Measurements from ENCODE around the gene AOC2. TPM values are rescaled to one million over a fixed set of nuclear protein-coding genes. Genes with fewer than 3 reads are reported as not detected.

The AOC2 gene
- polyA plus RNA-seq, 1 donor (not counting 4 experiments of a cell fraction or from before 2014, with no cell fraction given): 0.94 TPM

DNA sequence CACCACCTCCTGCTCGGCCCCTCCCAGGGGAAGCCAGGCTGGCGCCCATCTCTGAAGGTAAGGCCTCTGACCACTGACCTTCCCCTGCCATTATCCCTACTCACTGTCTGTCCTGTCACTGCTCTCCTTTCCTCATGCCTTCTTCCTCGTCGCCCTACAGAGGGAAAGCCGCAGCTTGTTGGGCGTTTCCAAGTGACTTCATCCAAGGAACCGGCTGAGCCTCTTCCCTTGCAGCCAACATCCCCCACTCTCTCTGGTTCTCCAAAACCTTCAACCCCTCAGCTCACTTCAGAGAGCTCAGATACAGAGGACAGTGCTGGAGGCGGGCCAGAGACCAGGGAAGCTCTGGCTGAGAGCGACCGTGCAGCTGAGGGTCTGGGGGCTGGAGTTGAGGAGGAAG, 48.9 kb upstream of the AOC2 start:
- no peaks in the 10 kb centered on the region for H3K27me3 ChIP-seq (ENCODE audit: control insufficient read depth, extremely low read depth, insufficient read depth, low read length)
- no peak for DNase-seq (ENCODE audit: low read depth, low spot score)
- H3K9me3 ChIP-seq (ENCODE audit: control insufficient read depth, low read depth, low read length): no peaks in the 10 kb centered on the region
- dilution Hi-C loops (cut with MboI; ENCODE audit: extremely low pct_ligation_motif_present, low sequenced_read_pairs): no loop called here
- TF ChIP-seq, protein P1, sequence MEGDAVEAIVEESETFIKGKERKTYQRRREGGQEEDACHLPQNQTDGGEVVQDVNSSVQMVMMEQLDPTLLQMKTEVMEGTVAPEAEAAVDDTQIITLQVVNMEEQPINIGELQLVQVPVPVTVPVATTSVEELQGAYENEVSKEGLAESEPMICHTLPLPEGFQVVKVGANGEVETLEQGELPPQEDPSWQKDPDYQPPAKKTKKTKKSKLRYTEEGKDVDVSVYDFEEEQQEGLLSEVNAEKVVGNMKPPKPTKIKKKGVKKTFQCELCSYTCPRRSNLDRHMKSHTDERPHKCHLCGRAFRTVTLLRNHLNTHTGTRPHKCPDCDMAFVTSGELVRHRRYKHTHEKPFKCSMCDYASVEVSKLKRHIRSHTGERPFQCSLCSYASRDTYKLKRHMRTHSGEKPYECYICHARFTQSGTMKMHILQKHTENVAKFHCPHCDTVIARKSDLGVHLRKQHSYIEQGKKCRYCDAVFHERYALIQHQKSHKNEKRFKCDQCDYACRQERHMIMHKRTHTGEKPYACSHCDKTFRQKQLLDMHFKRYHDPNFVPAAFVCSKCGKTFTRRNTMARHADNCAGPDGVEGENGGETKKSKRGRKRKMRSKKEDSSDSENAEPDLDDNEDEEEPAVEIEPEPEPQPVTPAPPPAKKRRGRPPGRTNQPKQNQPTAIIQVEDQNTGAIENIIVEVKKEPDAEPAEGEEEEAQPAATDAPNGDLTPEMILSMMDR (optimal IDR thresholded peaks at IDR 0.05 in 1 of 3, IDR thresholded peaks at IDR 0.05 in 1 of 3, conservative IDR thresholded peaks at IDR 0.05 in 1 of 3; ENCODE audit: extremely low read depth in 1 of 3, insufficient read depth in 2 of 3, low read length in 3 of 3): no peak
- no peak for TF ChIP-seq EZH2 (IDR thresholded peaks at IDR 0.05; ENCODE audit: low read length)
- H3K36me3 ChIP-seq (ENCODE audit: control insufficient read depth in 2 of 2, extremely low read depth in 1 of 2, insufficient read depth in 2 of 2, low read length in 2 of 2): peaks cover 0 to 5% of the 10 kb centered on the region in 2 experiments
- H3K9ac ChIP-seq (ENCODE audit: control insufficient read depth, extremely low read depth, insufficient read depth, low read length): no peak overlapping the region
- H3K4me2 ChIP-seq (ENCODE audit: control insufficient read depth, extremely low read depth, insufficient read depth, low read depth, low read length): no peak overlapping the region
- peaks cover 14% of the 10 kb centered on the region for H3K4me1 ChIP-seq (ENCODE audit: control insufficient read depth, extremely low read depth, insufficient read depth, low read length)
- no peaks in the 10 kb centered on the region for H4K20me1 ChIP-seq (ENCODE audit: control insufficient read depth, extremely low read depth, insufficient read depth, low read length)
- H3K9me1 ChIP-seq (ENCODE audit: control insufficient read depth, extremely low read depth, insufficient read depth, low read length): no peaks in the 10 kb centered on the region
- FAIRE-seq: no peak
- no peak overlapping the region for H3K27ac ChIP-seq (ENCODE audit: control insufficient read depth, insufficient read depth, low read length)
- peaks cover 4% of the 10 kb centered on the region for H3K79me2 ChIP-seq (ENCODE audit: control insufficient read depth, insufficient read depth, low read length)
- no peak overlapping the region for H3K4me3 ChIP-seq (ENCODE audit: control insufficient read depth in 2 of 3, extremely low read depth in 1 of 3, insufficient read depth in 2 of 3, low read depth in 1 of 3, low read length in 3 of 3)
- H2AFZ ChIP-seq (ENCODE audit: control insufficient read depth, low read length): no peak overlapping the region

DNA sequence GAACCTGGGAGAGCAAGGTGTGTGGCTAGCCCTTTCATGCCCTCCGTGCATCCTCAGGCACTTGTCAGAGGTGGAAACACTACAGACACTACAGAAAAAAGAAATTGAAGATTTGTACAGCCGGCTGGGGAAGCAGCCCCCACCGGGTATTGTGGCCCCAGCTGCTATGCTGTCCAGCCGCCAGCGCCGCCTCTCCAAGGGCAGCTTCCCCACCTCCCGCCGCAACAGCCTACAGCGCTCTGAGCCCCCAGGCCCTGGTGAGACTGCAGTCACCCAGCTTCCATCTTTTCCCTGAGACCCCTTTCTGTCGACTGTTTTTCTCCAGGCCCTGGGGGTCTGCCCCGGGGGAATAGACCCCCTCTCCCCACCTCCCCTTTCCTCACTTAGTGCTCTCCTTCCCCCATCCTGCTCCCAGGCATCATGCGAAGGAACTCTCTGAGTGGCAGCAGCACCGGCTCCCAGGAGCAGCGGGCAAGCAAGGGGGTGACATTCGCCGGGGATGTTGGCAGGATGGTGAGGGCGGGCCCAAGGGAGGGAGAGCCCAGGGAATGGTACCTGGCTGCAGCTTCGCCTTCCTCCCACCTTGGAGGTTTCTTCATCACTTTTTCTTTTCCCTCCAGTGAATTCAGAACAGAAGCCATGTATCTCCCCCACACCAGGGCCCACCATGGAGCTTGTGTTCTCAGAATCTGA, 48.2 kb upstream of the AOC2 start:
- H3K4me2 ChIP-seq (ENCODE audit: control insufficient read depth, extremely low read depth, insufficient read depth, low read depth, low read length): no peak overlapping the region
- H3K4me3 ChIP-seq (ENCODE audit: control insufficient read depth in 2 of 3, extremely low read depth in 1 of 3, insufficient read depth in 2 of 3, low read depth in 1 of 3, low read length in 3 of 3): no peak overlapping the region
- H4K20me1 ChIP-seq (ENCODE audit: control insufficient read depth, extremely low read depth, insufficient read depth, low read length): no peaks in the 10 kb centered on the region
- no peak overlapping the region for H3K27ac ChIP-seq (ENCODE audit: control insufficient read depth, insufficient read depth, low read length)
- no peaks in the 10 kb centered on the region for H3K9me1 ChIP-seq (ENCODE audit: control insufficient read depth, extremely low read depth, insufficient read depth, low read length)
- FAIRE-seq (no peak), DNase-seq (ENCODE audit: low read depth, low spot score) (no peak)
- no peak for TF ChIP-seq EZH2 (IDR thresholded peaks at IDR 0.05; ENCODE audit: low read length)
- TF ChIP-seq, protein P1 (optimal IDR thresholded peaks at IDR 0.05 in 1 of 3, IDR thresholded peaks at IDR 0.05 in 1 of 3, conservative IDR thresholded peaks at IDR 0.05 in 1 of 3; ENCODE audit: extremely low read depth in 1 of 3, insufficient read depth in 2 of 3, low read length in 3 of 3): no peak
- H3K27me3 ChIP-seq (ENCODE audit: control insufficient read depth, extremely low read depth, insufficient read depth, low read length): no peaks in the 10 kb centered on the region
- H3K9ac ChIP-seq (ENCODE audit: control insufficient read depth, extremely low read depth, insufficient read depth, low read length): no peak overlapping the region
- no peaks in the 10 kb centered on the region for H3K9me3 ChIP-seq (ENCODE audit: control insufficient read depth, low read depth, low read length)
- H2AFZ ChIP-seq (ENCODE audit: control insufficient read depth, low read length): no peak overlapping the region
- dilution Hi-C loops (cut with MboI; ENCODE audit: extremely low pct_ligation_motif_present, low sequenced_read_pairs): no loop called here
- peaks cover 4% of the 10 kb centered on the region for H3K79me2 ChIP-seq (ENCODE audit: control insufficient read depth, insufficient read depth, low read length)
- peaks cover 14% of the 10 kb centered on the region for H3K4me1 ChIP-seq (ENCODE audit: control insufficient read depth, extremely low read depth, insufficient read depth, low read length)
- peaks cover 0 to 5% of the 10 kb centered on the region in 2 experiments for H3K36me3 ChIP-seq (ENCODE audit: control insufficient read depth in 2 of 2, extremely low read depth in 1 of 2, insufficient read depth in 2 of 2, low read length in 2 of 2)
